GM19395 (cell line): Measurements from ENCODE around the gene KDM3A.
"Not testable (repeated sequence)": the region's sequence is repeated elsewhere in the genome, so short reads cannot be mapped to it uniquely, and the experiment has no call there.

Experiments
- ATAC-seq: cut with Tn5 transposase; IDR thresholded peaks from one replicate; pipeline ENCODE4 v1.9.1; 2021; ENCODE audit warnings: mild to moderate bottlenecking, moderate library complexity; ENCODE audit not compliant: unreplicated experiment

KDM3A gene

DNA sequence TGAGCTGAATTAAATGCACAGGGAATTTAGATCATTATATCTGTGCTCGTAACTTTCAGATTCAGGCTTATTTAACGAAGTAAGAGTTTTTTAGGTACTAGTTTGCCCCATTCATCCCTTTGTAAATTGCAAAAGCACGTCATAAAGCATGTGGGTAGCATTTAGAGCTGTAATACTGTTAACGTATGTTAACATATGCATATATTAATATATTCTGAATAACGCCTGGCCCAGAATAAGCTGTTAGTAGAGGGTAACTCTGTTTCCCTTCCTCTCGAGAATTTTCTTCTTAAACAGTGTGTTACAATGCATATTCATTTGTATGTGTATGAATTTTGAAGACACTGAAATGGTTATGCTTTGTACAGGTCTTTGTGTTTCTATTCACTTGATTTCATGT is 30.5 kb downstream of the KDM3A start:
- ATAC-seq: no peak

DNA sequence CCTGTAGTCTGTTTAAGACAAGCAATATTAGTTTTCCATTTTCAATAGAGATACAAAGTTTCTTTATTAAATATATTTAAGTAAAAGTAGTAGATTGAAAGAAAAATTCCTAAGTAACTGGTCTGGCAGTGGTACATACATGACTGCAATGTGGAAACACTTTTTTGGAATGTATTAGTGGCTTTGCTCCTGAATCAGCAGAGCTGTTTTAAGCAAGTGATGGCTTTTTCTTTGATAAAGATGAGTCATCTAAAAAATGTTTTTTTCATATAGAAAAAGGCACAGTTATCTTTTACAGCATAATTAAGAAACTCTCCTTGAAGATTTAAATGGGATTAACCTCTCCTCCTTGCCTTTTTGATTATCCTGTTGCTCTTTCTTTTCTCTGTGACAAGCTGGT is 34.9 kb downstream of the KDM3A start:
- no peak for ATAC-seq

DNA sequence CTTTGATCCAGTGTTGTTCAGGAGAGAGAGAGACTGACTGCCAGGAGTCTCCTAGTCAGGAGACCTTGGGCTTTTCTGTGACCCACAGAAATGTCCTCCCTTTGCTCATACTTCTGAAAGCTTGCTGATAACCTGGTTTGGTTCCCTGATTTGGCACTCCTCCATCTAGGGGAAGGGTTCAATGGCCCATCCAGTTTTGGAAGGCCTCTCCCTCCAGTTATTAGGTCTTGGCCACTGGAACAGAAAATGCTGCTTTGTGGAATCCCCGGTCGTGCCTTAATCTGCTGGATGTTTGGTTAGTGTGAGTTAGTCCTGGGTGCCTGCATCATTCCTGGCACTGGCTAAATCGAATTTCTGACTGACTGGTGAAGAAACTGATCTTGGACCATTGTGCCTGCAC is 35.7 kb downstream of the KDM3A start:
- no peak for ATAC-seq

DNA sequence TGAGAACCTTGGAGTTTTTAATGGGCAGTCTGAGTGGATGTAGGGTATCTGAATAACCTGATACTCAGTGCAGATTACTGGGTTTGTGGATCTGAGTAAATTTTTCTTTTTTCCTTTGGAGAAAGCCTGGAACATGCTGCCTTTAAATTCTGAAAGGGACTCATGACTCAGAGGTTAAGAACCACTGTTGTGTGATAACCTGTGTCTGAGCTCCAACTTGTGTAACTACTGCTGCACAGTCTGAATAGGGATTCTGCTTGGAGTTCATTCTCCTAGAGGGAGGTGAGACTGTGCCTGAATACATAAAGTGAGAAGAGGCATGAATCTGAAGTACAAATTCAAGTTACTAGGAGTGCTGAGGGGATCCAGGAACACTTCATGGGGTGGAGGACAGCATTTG is 36.2 kb downstream of the KDM3A start:
- ATAC-seq: no peak

DNA sequence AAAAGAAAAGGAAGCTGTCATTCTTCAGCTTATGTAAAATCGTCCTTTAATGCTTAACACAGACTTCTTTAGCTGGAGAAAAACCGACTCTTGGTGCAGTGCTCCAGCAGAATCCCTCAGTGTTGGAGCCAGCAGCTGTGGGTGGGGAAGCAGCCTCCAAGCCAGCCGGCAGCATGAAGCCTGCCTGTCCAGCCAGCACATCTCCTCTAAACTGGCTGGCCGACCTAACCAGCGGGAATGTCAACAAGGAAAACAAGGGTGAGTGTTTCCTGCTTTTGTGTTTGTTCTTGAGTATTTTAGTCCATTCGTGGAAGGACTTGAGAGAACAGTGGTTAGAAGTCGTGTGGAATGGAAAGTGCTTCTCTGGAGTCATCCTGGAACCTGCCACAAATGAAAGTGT is 38.9 kb downstream of the KDM3A start:
- ATAC-seq: no peak

DNA sequence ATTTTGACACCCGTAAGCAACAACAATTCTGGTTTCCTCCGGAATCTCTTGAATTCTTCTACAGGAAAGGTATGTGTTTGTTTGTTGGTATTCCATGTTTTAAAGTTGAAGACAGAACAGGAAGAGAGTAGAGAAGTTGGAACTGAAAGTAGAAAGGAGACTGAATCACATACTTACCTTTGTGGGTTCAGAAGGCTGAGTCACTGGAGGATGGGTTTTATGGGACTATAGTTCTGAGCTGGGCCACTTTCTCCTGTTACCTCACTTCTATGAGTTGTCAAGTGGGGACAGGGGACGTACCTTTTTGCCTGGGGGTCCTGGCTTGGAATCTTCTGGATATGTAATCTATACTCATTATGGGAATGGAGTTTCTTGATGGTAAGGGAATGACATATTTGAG is 40.9 kb downstream of the KDM3A start:
- no peak for ATAC-seq

DNA sequence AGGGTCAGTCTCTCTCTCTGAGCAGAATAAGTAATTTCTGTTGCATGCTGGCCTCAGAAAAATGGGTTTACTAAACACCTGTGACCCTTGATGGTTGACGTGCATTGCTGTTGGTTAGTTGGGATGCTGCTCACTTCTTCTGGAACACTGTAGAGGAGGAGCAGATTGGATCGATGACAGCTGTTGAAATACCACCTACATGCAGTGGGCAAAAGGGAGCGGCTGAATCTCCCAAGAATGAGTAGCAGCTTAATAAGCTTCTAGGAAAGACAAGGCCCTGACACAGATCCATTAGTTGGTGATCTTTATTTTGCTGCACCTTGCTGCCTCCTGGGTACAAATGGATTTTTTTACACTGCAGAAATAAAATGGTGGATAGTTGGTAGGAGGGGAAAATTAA is 43.2 kb downstream of the KDM3A start:
- no peak for ATAC-seq

DNA sequence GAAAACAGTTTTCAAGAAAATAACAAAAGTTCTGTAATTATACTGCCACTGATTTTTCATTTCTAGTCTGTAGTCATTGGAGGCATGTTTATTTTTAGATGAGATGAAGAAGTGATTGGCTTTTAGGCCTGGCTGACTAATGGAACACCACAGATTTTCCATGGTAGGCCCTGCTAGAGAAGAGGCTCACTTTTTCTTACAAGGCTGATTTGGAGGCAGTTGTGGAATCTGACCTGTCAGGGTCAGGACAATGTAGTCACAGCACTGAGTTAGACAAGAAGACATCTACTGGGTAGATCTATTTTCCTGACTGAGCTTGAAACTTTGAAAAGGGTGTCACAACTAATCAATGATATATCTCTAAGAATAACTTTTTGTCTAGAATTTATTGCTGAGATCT is 43.9 kb downstream of the KDM3A start:
- no peak for ATAC-seq

DNA sequence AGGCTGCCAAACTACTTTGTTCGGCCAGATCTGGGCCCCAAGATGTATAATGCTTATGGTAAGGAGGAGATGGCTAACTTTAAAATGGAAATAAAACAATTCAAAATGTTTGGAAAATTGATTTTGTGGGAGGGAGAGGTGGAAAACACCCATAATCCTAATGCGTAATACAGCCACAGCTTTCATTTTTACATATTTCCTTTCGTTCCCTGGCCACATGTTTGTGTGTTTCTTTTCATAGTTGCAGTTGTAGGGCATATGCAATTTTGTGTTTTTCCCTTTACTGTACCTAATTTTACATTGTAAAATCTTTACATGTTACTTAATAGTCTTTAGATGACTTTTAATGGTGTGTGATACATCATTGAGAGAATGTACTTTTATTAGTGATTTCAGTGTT is 44.6 kb downstream of the KDM3A start:
- no peak for ATAC-seq

DNA sequence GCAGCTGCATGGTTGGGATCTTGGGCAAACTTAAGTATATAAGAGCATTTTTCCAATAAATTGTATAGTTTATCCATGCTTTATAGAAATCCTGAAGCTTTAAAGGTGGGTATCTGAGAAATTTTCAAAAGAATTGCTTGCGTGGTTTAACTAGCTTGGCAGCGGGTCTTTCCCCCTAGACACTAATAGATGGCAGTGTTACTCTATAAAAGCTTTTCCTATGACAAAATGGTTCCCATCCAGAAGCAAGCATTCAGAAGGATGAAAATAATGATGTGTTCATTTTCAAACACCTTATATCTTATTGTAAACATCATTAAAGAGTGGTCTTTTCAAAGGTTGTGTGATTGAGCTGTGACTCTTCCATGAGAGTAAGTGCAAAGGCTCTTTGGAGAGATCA is 45.9 kb downstream of the KDM3A start:
- ATAC-seq: no peak

DNA sequence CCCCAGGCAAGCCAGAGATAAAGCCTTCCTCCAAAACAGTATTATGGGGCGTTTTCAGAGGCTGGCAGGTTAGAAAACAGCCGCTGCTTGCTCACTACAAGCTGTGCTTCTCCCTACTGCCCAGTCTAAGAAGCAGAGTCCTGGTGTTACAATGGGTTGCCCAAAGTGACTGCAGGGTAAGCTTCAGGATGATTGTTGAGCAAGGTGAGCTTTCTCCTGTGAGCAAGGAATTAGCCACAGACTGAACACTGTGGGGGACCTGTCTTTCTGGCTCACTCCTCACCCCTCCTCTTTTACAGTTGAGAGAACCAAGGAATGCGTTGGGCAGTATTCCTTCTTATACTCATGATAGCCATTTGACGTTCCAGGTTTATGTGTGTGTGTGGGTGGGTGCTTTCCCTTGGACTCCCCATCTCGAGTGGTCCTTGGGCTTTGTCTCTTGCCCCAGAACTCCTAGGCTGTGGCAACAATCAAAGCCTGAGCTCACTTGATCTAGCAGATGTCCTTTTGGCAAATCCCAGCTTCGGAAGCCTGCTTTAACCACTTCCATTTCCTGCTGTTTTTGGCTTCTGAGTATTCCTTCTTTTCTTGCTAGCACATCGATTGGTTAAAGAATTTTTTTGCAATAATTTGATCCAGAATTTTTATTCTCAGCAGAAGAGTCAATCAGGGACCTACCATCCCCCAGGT is 47.5 kb downstream of the KDM3A start:
- no peak for ATAC-seq

DNA sequence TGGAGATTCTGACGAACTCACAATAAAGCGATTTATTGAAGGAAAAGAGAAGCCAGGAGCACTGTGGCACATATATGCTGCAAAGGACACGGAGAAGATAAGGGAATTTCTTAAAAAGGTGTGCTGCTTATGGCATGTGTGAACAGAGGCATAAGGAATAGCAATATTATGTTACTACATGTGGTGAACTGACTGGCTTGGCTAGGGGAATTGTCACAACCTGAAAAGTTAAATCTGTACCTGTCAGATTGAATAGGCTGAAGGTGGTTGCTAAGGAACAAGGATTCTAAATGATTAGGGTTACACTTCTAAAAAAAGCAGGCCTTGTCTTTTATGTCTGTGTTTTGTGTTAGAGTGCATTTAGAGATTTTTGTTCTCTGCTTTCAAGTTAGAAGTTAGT is 48.4 kb downstream of the KDM3A start:
- no peak for ATAC-seq

DNA sequence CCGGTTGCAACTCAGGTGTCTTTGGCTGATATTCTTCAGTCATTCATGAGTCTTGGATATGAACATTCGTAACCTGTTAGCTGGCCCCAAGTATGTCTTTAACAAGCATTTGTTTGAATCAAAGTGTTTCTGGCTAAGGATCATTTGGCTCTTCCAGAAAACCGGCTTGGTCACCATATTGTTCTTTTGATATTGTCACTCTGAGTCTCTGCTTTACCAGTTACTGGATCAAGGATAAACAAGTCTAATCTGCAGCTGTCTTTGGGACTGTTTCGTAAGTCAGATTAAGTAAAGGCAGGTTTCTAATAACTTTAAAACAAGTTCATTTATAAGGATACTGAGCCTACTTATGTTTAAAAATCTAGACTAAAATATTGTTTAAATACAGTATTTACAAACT is 49.1 kb downstream of the KDM3A start:
- no peak for ATAC-seq

DNA sequence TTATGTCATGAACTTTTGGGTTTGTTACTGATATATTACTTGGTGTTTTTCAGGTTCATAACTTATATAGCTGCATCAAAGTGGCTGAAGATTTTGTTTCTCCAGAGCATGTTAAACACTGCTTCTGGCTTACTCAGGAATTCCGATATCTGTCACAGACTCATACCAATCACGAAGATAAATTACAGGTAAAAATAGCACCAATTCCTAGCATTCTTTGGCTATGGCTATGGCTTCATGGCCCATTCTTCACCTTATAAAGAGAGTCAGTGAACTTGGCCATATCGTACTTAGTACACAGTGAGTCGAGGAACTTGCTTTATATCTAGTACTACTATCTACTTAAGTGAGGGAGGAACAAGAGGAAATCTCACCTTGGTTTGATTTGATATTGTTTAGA is 49.9 kb downstream of the KDM3A start:
- ATAC-seq: no peak

DNA sequence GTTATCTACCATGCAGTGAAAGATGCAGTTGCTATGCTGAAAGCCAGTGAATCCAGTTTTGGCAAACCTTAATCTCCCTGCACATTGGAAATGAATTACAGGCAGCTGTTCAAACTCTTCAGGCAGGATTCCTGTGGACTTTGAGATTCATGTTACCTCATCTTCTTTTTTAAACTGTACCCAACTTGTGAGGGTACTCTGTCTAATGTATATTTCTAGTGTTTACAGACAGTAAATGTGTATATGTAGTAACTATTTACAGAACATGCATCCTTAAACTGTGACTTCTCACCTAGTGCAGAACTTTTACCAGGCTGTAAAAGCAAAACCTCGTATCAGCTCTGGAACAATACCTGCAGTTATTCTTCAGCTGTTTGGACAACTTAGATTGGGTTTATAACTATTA is 50.9 kb downstream of the KDM3A start:
- ATAC-seq: no peak

DNA sequence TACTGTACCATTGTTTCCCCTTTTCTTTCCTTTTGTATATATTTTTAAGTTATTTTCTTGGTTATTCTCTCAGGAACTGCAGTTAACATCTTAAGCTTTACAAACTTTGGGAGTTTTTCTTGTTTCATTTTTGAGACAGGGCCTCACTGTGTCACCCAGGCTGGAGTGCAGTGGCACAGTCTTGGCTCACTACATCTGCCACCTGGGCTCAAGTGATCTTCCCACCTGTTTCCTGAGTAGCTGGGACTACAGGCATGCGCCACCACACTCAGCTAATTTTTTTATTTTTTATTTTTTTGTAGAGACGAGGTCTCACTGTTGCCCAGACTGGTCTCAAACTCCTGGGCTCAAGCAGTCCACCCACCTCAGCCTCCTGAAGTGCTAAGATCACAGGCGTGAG is 55.2 kb downstream of the KDM3A start:
- ATAC-seq: not testable (repeated sequence)

DNA sequence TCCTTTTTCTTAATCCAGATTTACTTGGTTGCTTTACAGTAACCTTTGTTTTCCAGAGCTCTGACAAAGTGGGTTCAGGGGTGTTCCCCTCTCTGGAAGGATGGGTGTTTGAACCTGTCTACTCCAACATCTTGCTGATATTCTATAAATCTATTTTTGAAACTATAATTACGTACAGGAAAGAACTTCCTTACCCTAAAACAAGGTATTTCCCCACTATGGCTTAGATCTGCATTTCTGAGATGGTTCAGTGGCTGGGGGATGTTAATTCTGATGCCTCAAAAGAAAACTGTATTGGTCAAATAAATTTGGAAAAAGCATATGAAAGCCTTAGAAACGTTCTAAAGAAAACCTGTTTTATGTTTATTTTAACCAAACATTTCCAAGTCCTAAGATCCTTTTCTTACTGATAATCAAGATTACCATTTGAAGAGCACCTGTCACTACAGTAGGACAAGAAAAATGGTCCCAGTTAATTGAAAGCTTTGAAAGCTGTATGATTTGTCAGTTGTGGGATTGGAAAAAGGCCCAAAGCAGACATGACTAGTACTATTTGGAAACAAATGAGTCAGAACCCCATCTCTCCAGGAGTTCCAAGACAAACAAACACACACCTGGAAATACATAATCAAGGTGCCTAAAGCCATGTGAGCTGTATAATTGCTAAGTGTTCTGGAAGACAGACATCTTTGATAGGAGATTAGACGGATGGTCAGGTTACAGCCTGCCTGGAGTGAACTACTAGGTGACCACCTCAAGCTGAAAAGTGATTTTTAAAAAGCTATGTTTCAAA is 57.5 kb downstream of the KDM3A start:
- no peak for ATAC-seq

DNA sequence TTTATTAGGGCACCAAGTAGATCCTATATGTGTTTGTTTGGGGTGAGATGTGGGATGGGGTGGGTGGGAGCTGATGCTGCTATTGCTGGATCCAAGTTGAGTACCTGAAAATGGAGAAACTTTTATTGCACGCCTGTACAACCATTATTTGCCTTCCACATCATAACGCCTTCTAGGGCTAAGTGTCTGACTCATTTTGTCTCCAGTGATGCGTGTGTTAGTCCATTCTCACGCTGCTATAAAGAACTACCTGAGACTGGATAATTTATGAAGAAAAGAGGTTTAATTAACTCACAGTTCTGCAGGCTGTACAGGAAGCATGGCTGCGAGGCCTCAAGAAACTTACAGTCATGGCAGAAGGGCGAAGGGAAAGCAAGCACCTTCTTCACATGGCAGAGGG is 58.2 kb downstream of the KDM3A start:
- ATAC-seq: no peak

DNA sequence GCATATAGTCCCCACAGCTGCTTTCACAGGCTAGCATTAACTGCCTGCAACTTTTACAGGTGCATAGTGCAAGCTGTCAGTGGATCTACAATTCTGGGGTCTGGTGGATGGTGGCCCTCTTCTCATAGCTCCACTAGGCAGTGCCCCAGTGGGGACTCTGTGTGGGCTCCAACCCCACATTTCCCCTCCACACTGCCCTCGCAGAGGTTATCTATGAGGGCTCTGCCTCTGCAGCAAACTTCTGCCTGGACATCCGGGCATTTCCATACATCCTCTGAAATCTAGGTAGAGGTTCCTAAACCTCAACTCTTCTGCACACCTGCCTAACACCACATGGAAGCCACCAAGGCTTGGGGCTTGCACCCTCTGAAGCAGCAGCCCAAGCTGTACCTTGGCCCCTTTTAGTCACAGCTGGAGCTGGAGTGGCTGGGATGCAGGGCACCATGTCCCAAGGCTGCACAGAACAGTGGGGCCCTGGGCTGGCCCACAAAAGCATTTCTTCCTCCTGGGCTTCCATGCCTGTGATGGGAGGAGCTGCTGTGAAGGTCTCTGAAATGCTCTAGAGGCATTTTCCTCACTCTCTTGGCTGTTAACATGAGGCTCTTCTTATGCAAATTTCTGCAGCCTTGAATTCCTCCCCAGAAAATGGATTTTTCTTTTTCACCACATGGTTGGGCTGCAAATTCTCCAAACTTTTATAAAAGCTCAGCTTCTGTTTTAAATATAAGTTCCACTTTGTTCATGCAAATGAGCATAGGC is 59.3 kb downstream of the KDM3A start:
- ATAC-seq: no peak

DNA sequence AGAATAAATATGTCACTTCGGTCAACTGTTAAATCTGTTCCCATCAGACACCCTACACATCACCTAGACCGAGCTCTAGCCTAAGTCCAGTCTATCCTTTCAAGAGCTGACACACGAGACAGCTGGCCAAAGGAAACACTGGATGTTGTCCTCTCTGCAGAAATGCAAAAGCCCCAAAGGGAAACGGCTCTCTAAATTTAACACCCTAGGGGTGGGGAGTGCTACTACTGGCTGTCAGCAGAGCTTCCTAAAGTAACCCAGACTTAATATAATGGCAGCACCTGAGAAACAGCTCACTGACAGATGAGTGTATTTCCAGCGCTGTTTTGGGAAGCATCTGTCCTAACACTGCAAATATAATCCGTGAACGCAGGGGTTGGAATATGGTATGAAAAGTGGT is 66.4 kb downstream of the KDM3A start:
- ATAC-seq: no peak

DNA sequence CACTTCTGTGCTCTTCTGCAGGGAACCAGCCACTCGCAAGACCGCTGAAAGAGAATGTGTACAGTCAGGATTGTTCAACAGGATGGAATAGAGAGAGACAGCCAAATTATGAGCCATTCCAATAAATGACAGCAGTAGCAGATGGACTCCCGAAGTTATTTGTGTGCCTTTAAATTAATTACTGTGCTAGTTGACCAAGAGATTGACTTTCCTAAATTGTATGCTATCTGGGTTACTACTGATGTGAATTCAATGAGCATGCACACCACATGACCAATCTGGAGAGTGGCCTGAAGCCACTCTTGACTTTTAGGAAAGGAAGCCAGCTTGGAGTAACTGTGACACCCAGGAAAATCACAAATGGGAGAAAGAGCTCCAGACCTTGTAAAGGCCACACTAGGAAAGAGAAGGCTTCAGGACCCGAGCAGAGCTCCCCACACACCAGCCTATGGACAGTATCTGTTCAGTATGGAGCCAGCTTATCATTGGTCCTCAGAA is 69.3 kb downstream of the KDM3A start:
- ATAC-seq: no peak

DNA sequence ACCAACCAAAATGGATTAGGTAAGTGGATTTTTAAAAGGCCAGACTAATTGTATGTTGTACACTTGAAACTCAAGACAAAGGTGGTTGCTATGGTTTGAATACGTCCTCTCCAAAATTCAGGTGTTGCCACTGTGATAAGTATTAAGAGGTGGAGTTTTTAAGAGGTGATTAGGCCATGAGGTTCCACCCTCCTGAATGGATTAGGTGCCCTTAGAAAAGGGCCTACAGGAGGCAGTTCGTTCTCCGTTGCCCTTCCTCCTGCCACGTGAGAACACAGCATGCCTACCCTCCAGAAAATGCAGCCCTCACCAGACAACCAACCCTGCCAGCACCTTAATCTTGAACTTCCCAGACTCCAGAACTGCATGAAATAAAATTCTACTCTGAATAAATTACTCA is 70.9 kb downstream of the KDM3A start:
- no peak for ATAC-seq
